ENCODE results near the gene PABPC1L.
"Not testable (repeated sequence)": the region's sequence is repeated elsewhere in the genome, so short reads cannot be mapped to it uniquely, and the experiment has no call there.

Gene PABPC1L

DNA sequence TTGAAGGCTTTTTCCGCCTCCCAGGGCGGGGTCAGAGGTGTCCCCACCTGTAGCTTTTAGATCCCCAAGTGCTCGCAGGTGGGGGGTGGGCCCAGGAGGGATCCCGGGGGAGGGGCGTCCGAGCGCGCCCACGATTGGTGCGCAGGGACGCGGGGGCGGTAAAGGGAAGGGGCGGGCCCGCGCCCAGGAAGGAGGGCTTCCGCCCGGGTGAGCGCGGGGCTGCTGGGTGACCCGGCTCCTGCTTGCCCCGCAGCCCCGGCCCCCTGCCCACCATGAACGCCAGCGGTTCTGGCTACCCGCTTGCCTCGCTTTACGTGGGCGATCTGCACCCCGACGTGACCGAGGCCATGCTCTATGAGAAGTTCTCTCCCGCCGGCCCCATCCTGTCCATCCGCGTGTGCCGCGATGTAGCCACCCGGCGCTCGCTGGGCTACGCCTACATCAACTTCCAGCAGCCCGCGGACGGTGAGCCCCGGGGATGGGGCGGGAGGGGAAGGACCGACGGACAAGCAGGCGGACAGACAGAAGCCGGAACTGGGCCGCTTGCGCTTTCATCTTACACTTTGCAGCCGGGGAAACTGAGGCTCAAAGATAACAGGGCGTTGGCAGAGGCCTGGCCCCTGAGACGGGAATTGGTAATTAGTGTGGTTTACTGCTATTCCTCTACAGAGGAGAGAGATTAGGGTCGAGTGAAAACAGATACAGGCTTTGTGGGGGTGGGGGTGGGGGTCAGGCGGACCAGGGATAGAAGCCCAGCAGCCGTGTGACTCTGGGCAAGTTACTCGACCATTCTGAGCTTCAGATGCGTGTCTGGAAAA is at the start of gene PABPC1L:
PABPC1L (plus strand) TSS at position 189 of the 818 bp plus-strand sequence; CDS start at position 273, 84 bp downstream.
- no peak for FAIRE-seq

- FAIRE-seq, result no peak
Observed at GRCh38 chr20:44861531-44862006, 48.3 kb upstream of the PABPC1L start.

DNA sequence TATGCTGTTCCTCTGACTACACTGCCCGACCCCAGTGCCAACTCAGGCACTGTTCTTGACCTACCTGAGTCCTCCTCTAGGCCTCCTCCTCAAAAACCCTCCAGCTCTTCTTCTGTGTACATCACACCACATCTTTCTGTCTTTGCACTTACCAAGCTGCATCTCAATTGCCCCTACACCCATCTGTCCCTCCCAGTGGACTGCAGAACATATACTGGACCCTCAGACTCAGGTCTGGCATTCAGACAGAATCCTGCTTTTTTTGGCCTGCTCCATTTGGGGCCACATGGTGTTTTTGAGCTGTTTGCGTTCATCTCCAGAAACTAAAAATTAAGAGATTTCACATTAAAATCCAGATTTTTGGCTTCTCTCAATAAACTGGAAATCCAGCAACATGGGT is 47.6 kb upstream of the PABPC1L start:
- no peak for FAIRE-seq

- peak; percentile 82 for FAIRE-seq
Observed at GRCh38 chr20:44863365-44864084, 46.3 kb upstream of the PABPC1L start.

DNA sequence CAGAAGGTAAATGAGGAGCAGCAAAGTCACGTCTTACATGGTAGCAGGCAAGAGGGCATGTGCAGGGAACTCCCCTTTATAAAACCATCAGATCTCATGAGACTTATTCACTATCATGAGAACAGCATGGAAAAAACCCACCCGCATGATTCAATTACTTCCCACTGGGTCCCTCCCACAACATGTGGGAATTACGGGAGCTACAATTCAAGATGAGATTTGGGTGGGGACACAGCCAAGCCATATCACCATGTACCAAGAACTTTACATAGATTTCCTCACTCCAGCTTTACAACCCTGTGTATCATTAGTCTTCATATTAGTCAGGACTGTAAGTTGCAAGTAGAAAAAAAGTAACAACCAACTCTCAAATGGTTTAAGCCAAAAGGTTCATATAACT is 45.4 kb upstream of the PABPC1L start:
- FAIRE-seq, result not testable (repeated sequence)

- FAIRE-seq, result no peak
Observed at GRCh38 chr20:44866703-44867335, 43.0 kb upstream of the PABPC1L start.

DNA sequence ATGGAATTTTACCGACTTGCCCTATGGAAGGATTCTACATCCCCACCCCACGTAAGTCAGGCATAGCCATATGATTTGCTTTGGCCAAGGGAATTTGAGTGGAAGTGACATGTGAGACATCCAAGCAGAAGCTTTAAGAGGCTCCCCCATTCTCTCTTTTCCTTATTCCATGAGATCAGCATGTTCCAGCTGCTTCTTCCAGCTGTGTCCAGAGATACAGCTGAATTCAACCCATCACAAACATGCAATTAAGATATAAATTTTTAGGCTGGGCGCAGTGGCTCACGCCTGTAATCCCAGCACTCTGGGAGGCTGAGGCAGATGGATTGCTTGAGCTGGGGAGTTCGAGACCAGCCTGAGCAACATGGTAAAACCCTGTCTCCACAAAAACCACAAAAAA is 40.4 kb upstream of the PABPC1L start:
- FAIRE-seq, result no peak

DNA sequence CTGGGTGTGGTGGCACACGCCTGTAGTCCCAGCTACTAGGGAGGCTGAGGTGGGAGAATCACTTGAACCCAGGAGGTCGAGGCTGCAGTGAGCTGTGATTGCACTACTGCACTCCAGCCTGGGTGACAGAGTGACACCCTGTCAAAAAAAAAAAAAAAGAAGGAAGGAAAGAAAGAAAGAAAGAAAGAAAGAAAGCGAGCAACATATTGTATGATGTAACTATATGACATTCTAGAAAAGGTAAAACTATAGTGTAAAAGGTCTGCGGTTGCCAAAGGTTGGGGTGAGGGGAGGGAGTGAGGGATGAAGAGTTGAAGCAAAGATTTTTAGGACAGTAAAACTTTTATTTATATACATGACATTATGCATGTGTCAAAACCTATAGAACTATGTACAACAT is 27.5 kb upstream of the PABPC1L start:
- not testable (repeated sequence) for FAIRE-seq

- FAIRE-seq, result no peak
Observed at GRCh38 chr20:44883214-44883902, 26.5 kb upstream of the PABPC1L start.

- no peak for FAIRE-seq
Observed at GRCh38 chr20:44884907-44885391, 24.9 kb upstream of the PABPC1L start.

GRCh38 chr20:44885392-44886265 is 24.2 kb upstream of the PABPC1L start, which contains the start of gene YWHAB:
Gene YWHAB (plus strand): TSS chr20:44885705. CDS start chr20:44901534, 15,829 bp downstream.
- no peak for FAIRE-seq

DNA sequence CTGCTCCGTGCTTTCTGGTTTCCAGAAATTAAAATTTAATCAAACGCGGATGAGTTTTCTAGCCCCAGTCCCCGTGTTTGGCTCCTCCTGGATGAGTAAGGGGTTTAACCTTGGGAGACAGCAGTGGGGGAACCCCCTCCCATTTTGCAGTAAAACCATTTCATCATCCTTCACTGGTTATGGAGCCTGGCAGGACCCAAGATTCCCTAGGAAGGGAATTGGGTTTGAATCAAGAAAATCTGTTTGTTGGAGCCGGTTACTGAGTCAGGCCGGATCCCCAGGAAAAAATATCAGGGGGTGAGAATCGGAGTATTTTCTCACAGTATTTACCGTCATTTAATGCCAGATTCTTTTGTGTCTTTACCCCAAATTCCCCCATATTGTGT is 23.6 kb upstream of the PABPC1L start:
- no peak for FAIRE-seq

DNA sequence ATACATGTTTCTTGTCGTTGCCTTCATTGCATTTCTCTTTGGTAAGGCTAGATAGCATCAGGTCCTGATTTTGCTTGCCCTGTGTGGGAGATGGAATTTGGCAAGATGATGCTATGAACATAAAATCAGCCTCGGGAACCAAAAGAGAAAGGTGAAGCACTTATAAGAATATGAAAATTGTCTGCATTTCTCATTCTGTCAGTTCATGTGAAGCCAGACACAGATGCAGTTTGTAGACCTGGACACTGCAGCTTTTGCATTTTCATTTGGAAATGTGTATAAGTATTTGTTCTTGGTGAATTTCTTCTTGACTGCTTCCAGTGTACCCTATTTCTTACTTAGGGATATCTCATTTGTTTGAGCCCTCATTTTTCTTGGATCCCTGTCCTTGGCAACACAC is 23.0 kb upstream of the PABPC1L start:
- FAIRE-seq, result no peak

DNA sequence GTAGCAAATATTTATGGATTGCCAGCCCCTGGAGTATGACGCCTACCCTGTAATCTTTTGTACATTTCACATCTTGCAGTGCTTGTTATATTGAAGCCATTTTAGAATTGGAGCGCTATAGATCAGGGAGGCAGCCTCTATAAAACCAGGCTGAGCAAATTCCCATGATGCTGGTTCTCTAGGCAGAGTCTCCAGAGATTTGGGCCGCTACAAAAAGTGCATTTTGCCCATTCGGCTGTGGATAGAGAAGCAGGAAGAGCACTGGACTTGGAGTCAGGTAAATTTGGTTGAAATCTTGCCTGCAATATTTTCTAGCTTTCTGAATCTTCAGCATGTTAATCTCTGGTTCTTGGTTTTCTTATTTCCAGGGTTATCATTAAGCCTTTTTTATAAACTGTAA is 22.4 kb upstream of the PABPC1L start:
- FAIRE-seq, result no peak

DNA sequence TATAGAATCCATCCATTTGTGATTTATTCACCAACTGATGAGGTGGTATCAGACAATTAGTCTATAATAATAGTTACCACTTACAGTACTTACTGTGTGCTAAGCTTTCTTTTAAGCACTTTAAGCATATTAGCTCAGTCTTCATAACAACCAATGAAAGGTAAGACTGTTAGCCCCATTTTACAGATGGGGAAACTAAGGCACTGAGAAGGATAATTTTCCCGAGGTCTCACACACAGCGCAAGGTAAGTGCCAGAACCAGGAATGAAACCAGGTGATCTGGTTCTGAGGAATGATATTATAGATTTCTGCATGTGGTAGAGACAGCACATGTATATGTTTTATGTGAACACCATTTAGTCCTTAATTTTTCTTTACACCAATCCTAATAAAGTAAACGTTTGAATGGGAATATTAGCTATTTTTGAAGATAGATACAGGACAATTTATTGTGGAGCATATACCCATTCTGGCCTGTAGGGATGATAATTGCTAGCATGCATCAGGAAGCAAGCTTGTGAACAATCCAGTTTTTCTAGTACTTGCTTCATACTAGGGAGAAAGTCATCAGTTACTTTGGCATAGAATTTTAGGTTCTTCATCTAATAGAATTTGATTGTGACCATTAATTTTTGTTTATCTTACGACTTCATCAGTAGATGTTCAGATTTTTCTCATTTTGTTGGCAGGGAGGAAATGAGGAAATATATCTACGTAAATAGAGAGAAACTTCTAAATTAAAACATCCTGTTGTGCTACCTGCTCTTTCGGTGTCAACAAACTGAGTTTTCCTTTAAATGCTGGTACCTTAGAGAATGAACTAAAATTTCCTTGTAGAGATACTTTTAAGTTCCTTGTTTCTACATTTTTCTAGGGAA is 21.4 kb upstream of the PABPC1L start:
- FAIRE-seq, result no peak

DNA sequence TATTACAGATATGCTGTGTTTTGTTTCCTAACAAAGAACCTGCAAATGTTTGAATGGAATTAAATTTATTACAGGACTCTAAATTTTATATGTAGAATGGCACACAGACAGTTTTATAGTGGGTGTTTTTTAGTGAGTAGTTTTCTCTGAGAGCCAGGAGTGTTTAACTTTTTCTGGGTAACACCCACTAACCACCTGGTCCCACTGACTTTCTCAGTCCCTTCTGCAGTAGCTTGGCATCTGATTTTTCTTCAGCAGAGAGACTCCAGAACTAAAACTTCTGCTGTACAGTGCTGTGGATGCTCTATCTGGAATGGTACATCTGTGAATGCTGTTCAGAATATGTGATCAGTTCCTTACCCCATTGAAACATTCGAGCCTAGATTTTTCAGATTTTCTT is 18.0 kb upstream of the PABPC1L start:
- FAIRE-seq, result no peak

DNA sequence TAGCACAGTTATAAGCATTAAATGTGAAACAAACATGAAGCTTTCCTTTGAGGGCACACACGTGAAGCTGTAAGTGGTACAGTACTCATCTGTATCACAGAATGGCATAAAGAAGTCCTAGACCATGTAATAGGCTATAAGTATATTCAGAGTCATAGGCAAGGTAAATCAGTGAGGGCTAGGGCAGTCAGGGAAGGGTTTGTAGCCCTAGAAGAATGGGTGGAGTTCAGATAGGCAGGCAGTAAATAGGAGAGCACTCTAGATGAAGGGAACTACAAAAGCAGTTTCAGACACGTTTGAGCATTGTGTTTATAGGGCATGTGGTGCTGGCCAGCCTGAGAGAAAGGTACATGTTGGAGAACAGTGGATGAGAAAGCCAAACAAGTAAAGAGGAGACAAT is 14.9 kb upstream of the PABPC1L start:
- no peak for FAIRE-seq

GRCh38 chr20:44896583-44896982 is 13.3 kb upstream of the PABPC1L start:
- no peak for FAIRE-seq

DNA sequence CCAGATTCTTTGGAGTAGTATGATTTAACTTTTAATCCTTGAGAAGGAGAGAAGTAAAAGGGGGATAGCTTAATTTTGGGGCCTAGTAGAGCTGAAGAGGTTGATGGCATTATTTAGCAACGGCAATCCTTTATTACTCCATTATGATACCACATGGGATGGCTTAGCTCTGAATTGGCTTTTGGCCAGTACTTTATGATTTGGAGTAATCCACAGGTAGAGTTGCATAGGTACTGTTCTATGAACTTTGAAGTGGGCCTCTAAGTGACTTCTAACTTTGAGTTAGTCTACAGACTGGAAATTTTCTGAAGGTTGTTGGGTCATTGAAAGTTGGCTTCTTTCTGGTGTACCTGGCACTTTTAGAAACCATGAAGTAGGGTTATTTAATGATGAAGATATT is 12.7 kb upstream of the PABPC1L start:
- FAIRE-seq, result no peak

GRCh38 chr20:44900231-44900854 is 9.5 kb upstream of the PABPC1L start:
- no peak for FAIRE-seq
